Measurements from ENCODE around the gene STPG4. TPM values are rescaled to one million over a fixed set of nuclear protein-coding genes. Genes with fewer than 3 reads are reported as not detected.
A peak's percentile ranks its signal among the peaks of the same experiment; 100 is the strongest.

STPG4 gene
- total RNA-seq, 2 donors from 2014 or later = 0.29 TPM; not detected in 1

GRCh38 chr2:47051562-47051961 lies 103.5 kb downstream of the STPG4 start:
- no peak overlapping the region for H3K4me3 Mint-ChIP-seq
- no peaks in the 10 kb centered on the region for H3K9me3 Mint-ChIP-seq
- DNase-seq (ENCODE audit: low spot score) (no peak), ATAC-seq (no peak)
- peaks cover 0 to 7% of the 10 kb centered on the region in 2 donors for H3K4me1 Mint-ChIP-seq (ENCODE audit: low read depth in 2 of 2)
- no peaks in the 10 kb centered on the region for H3K36me3 Mint-ChIP-seq
- no peaks in the 10 kb centered on the region for H3K27me3 Mint-ChIP-seq
- H3K27ac Mint-ChIP-seq = no peak overlapping the region

GRCh38 chr2:47050762-47051161 lies 104.3 kb downstream of the STPG4 start:
- Mint-ChIP-seq H3K4me3 (no peak overlapping the region), H3K36me3 (no peaks in the 10 kb centered on the region), H3K4me1 (ENCODE audit: low read depth in 2 of 2) (no peaks in the 10 kb centered on the region), H3K27me3 (no peaks in the 10 kb centered on the region), H3K27ac (no peak overlapping the region), H3K9me3 (no peaks in the 10 kb centered on the region)
- ATAC-seq (no peak), DNase-seq (ENCODE audit: low spot score) (no peak)

GRCh38 chr2:47050021-47050760 lies 104.9 kb downstream of the STPG4 start:
- H3K9me3 Mint-ChIP-seq = no peaks in the 10 kb centered on the region
- H3K27me3 Mint-ChIP-seq = no peaks in the 10 kb centered on the region
- H3K4me3 Mint-ChIP-seq = no peak overlapping the region
- no peaks in the 10 kb centered on the region for H3K36me3 Mint-ChIP-seq
- ATAC-seq = no peak
- DNase-seq (ENCODE audit: low spot score) = no peak
- no peaks in the 10 kb centered on the region for H3K4me1 Mint-ChIP-seq (ENCODE audit: low read depth in 2 of 2)
- no peak overlapping the region for H3K27ac Mint-ChIP-seq

GRCh38 chr2:47049502-47049901 lies 105.6 kb downstream of the STPG4 start:
- H3K27me3 Mint-ChIP-seq = no peaks in the 10 kb centered on the region
- H3K27ac Mint-ChIP-seq = no peak overlapping the region

GRCh38 chr2:47048801-47049480 lies 106.2 kb downstream of the STPG4 start:
- DNase-seq (ENCODE audit: low spot score) = no peak
- ATAC-seq = no peak
- Mint-ChIP-seq H3K4me3 (no peak overlapping the region), H3K27ac (no peak overlapping the region), H3K36me3 (no peaks in the 10 kb centered on the region), H3K27me3 (no peaks in the 10 kb centered on the region), H3K9me3 (no peaks in the 10 kb centered on the region), H3K4me1 (ENCODE audit: low read depth in 2 of 2) (no peaks in the 10 kb centered on the region)

More at GRCh38 chr2:47049502-47049901, 105.6 kb downstream of the STPG4 start:
- Mint-ChIP-seq H3K4me3 (no peak overlapping the region), H3K4me1 (ENCODE audit: low read depth in 2 of 2) (no peaks in the 10 kb centered on the region), H3K36me3 (no peaks in the 10 kb centered on the region), H3K9me3 (no peaks in the 10 kb centered on the region)
- DNase-seq (ENCODE audit: low spot score) (no peak), ATAC-seq (no peak)

GRCh38 chr2:47046271-47046670 lies 108.8 kb downstream of the STPG4 start:
- peaks cover 0 to 4% of the 10 kb centered on the region in 2 donors for H3K4me1 Mint-ChIP-seq (ENCODE audit: low read depth in 2 of 2)
- no peaks in the 10 kb centered on the region for H3K36me3 Mint-ChIP-seq
- no peaks in the 10 kb centered on the region for H3K27me3 Mint-ChIP-seq
- DNase-seq (ENCODE audit: low spot score) (no peak), ATAC-seq (no peak)
- no peaks in the 10 kb centered on the region for H3K9me3 Mint-ChIP-seq
- no peak overlapping the region for H3K27ac Mint-ChIP-seq
- H3K4me3 Mint-ChIP-seq = no peak overlapping the region

GRCh38 chr2:47043891-47044239 lies 111.2 kb downstream of the STPG4 start:
- H3K36me3 Mint-ChIP-seq = peaks cover 2% of the 10 kb centered on the region
- no peaks in the 10 kb centered on the region for H3K9me3 Mint-ChIP-seq
- no peak overlapping the region for H3K4me3 Mint-ChIP-seq
- peak overlapping the region in 1 of 2 donors; percentile 23 for H3K27ac Mint-ChIP-seq
- ATAC-seq = no peak
- H3K4me1 Mint-ChIP-seq (ENCODE audit: low read depth in 2 of 2) = peaks cover 4 to 8% of the 10 kb centered on the region in 2 donors
- no peaks in the 10 kb centered on the region for H3K27me3 Mint-ChIP-seq
- DNase-seq (ENCODE audit: low spot score) = no peak

GRCh38 chr2:47043142-47043890 lies 111.8 kb downstream of the STPG4 start:
- no peak for ATAC-seq
- Mint-ChIP-seq H3K9me3 (no peaks in the 10 kb centered on the region), H3K36me3 (peaks cover 4% of the 10 kb centered on the region), H3K4me1 (ENCODE audit: low read depth in 2 of 2) (peaks cover 7 to 11% of the 10 kb centered on the region in 2 donors), H3K27me3 (no peaks in the 10 kb centered on the region), H3K27ac (peak overlapping the region in 1 of 2 donors; percentile 43), H3K4me3 (no peak overlapping the region)
- no peak for DNase-seq (ENCODE audit: low spot score)

- Mint-ChIP-seq H3K4me1 (ENCODE audit: low read depth in 2 of 2) (peaks cover 7 to 11% of the 10 kb centered on the region in 2 donors), H3K9me3 (no peaks in the 10 kb centered on the region), H3K27ac (no peak overlapping the region), H3K27me3 (no peaks in the 10 kb centered on the region), H3K36me3 (peaks cover 4% of the 10 kb centered on the region), H3K4me3 (no peak overlapping the region)
- DNase-seq (ENCODE audit: low spot score) (no peak), ATAC-seq (no peak)
These were observed 113.0 kb downstream of the STPG4 start for GRCh38 chr2:47041891-47042684.

GRCh38 chr2:47041063-47041462 lies 114.0 kb downstream of the STPG4 start:
- no peak overlapping the region for H3K4me3 Mint-ChIP-seq
- no peak overlapping the region for H3K27ac Mint-ChIP-seq
- ATAC-seq (no peak), DNase-seq (ENCODE audit: low spot score) (no peak)
- peaks cover 4% of the 10 kb centered on the region for H3K36me3 Mint-ChIP-seq
- no peaks in the 10 kb centered on the region for H3K27me3 Mint-ChIP-seq
- H3K9me3 Mint-ChIP-seq = no peaks in the 10 kb centered on the region
- H3K4me1 Mint-ChIP-seq (ENCODE audit: low read depth in 2 of 2) = peaks cover 7 to 11% of the 10 kb centered on the region in 2 donors

- Mint-ChIP-seq H3K4me1 (ENCODE audit: low read depth in 2 of 2) (peaks cover 7 to 11% of the 10 kb centered on the region in 2 donors), H3K4me3 (no peak overlapping the region), H3K9me3 (no peaks in the 10 kb centered on the region), H3K27me3 (no peaks in the 10 kb centered on the region), H3K27ac (no peak overlapping the region), H3K36me3 (peaks cover 4% of the 10 kb centered on the region)
- DNase-seq (ENCODE audit: low spot score) (no peak), ATAC-seq (no peak)
These were observed 114.5 kb downstream of the STPG4 start for GRCh38 chr2:47040651-47041050.

GRCh38 chr2:47039913-47040562 lies 115.1 kb downstream of the STPG4 start:
- DNase-seq (ENCODE audit: low spot score) (no peak), ATAC-seq (no peak)
- peaks cover 7 to 11% of the 10 kb centered on the region in 2 donors for H3K4me1 Mint-ChIP-seq (ENCODE audit: low read depth in 2 of 2)
- H3K9me3 Mint-ChIP-seq = no peaks in the 10 kb centered on the region
- peaks cover 4% of the 10 kb centered on the region for H3K36me3 Mint-ChIP-seq
- no peak overlapping the region for H3K4me3 Mint-ChIP-seq
- H3K27ac Mint-ChIP-seq = no peak overlapping the region
- no peaks in the 10 kb centered on the region for H3K27me3 Mint-ChIP-seq

GRCh38 chr2:47039489-47039870 lies 115.6 kb downstream of the STPG4 start:
- Mint-ChIP-seq H3K27ac (no peak overlapping the region), H3K9me3 (no peaks in the 10 kb centered on the region), H3K27me3 (no peaks in the 10 kb centered on the region), H3K4me1 (ENCODE audit: low read depth in 2 of 2) (peaks cover 7 to 11% of the 10 kb centered on the region in 2 donors), H3K4me3 (no peak overlapping the region), H3K36me3 (peaks cover 4% of the 10 kb centered on the region)
- ATAC-seq (no peak), DNase-seq (ENCODE audit: low spot score) (no peak)

Measured in natural killer cell treated with Interleukin-12 subunit alpha and Interleukin-12 subunit beta and Interleukin-15 and Interleukin-18, amount 100 ng/mL, for 72 hours (primary cell).